Stimulated activated naive CD8-positive, alpha-beta T cell treated with anti-CD3 and anti-CD28 coated beads, Interleukin-15, Interleukin-2, amounts not matched to agents 100 ng/mL and 50 ng/mL, for 24 hours (primary cell): ENCODE results near the gene KISS1R.

Experiments
- H3K27ac Mint-ChIP-seq: one replicate; pipeline ENCODE4 v1.8.0; 2021; ENCODE audit warnings: mild to moderate bottlenecking, mixed read lengths
- H3K27me3 Mint-ChIP-seq: one replicate; pipeline ENCODE4 v1.8.0; 2021; ENCODE audit warnings: mixed read lengths
- H3K36me3 Mint-ChIP-seq: one replicate; pipeline ENCODE4 v1.8.0; 2021; ENCODE audit warnings: low read depth, mixed read lengths
- H3K4me1 Mint-ChIP-seq: one replicate; pipeline ENCODE4 v1.8.0; 2021; ENCODE audit warnings: low read depth, mixed read lengths
- H3K4me3 Mint-ChIP-seq: one replicate; pipeline ENCODE4 v1.8.0; 2021; ENCODE audit warnings: mild to moderate bottlenecking, mixed read lengths
- H3K9me3 Mint-ChIP-seq: one replicate; pipeline ENCODE4 v1.8.0; 2021; ENCODE audit warnings: mixed read lengths

Gene KISS1R

DNA sequence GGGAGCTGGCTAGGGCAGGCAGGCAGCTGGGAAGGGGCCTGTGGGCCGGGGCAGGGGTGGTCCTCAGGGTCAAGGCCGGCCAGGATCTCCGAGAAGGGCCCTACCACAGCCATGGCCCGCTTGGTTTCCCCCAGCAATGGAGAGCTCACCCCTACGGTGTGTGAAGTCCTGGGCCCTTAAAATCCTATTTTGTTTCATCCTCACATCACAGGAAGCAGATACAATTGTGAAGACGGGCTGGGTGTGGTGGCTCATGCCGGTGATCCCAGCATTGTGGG, 15.1 kb upstream of the KISS1R start:
- no peak overlapping the region for H3K4me3 Mint-ChIP-seq
- H3K27ac Mint-ChIP-seq, result no peak overlapping the region
- H3K9me3 Mint-ChIP-seq, result no peaks in the 10 kb centered on the region
- H3K4me1 Mint-ChIP-seq, result peaks cover 22% of the 10 kb centered on the region
- H3K27me3 Mint-ChIP-seq, result no peaks in the 10 kb centered on the region
- peaks cover 7% of the 10 kb centered on the region for H3K36me3 Mint-ChIP-seq

DNA sequence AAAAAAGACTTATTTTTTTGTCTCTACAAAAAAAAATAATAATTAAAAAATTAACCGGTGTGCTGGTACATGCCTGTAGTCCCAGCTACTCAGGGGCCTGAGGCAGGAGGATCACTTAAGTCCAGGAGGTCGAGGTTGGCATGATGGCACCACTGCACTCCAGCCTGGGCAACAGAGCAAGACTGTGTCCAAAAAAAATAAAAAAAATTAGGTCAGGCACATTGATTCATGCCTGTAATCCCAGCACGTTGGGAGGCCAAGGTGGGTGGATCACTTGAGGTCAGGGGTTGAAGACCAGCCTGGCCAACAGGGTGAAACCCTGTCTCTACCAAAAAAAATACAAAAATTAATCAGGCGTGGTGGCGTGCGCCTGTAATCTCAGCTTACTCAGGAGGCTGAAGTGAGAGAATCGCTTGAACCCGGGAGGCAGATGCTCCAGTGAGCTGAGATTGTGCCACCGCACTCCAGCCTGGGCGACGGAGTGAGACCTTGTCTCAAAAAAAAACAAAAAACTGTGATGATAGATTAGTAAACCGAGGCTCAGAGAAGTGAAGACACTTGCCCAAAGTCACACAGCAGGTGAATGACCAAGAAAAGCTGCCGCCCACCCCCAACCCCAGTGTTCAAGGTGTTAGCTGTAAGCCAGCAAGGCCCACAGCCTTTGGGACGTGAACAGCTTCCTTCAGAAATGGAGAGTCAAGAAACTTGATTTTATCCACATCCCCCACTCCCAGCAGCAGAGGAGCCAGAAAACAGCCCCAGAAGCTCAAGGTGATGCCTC, 14.5 kb upstream of the KISS1R start:
- Mint-ChIP-seq H3K4me3 (no peak overlapping the region), H3K4me1 (peaks cover 28% of the 10 kb centered on the region), H3K9me3 (no peaks in the 10 kb centered on the region), H3K27ac (no peak overlapping the region), H3K27me3 (no peaks in the 10 kb centered on the region), H3K36me3 (peaks cover 5% of the 10 kb centered on the region)

DNA sequence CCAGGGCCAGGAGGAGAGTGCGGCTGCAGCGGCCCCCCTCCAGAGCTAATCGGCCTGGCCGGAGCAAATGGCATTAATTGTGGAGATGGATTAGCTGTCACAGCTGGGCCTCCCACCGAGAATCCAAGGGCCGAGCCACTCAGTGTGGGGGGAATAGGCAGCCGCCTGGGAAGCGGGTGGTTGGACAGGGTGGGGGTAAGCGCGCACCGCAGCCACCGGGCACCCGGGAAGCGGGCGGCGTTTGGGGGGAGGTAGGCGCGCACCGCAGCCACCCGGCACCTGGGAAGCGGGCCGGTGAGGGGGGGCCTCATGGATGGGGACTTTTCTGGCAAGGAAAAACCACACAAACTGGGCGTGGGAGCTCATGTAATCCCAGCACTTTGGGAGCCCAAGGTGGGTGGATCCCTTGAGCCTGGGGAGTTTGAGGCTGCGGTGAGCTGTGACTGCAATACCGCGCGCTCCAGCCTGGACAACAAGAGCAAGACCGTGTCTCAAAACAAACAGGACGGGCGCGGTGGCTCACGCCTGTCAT, 13.8 kb upstream of the KISS1R start:
- Mint-ChIP-seq H3K27ac (no peak overlapping the region), H3K4me1 (peaks cover 35% of the 10 kb centered on the region)

DNA sequence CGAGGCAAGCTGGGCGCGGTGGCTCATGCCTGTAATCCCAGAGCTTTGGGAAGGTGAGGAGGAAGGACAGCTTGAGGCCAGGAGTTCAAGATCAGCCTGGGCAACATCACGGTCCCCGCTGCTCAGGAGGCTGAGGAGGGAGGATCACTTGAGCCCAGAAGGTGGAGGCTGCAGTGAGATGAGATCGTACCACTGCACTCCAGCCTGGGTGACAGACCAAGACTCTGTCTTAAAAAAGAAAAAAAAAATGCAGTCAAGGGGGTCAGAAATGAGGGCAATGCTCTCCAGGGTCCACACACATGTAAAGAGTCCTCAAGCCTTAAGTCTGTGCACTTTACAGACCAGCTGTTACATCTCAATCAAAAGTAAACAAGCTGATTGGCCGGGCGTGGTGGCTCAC, 12.6 kb upstream of the KISS1R start:
- no peaks in the 10 kb centered on the region for H3K9me3 Mint-ChIP-seq
- H3K4me1 Mint-ChIP-seq, result peaks cover 47% of the 10 kb centered on the region
- no peak overlapping the region for H3K27ac Mint-ChIP-seq
- peaks cover 5% of the 10 kb centered on the region for H3K36me3 Mint-ChIP-seq
- H3K27me3 Mint-ChIP-seq, result no peaks in the 10 kb centered on the region
- no peak overlapping the region for H3K4me3 Mint-ChIP-seq

More for the DNA sequence above, 13.8 kb upstream of the KISS1R start:
- H3K27me3 Mint-ChIP-seq, result no peaks in the 10 kb centered on the region
- H3K9me3 Mint-ChIP-seq, result no peaks in the 10 kb centered on the region
- no peak overlapping the region for H3K4me3 Mint-ChIP-seq
- H3K36me3 Mint-ChIP-seq, result peaks cover 5% of the 10 kb centered on the region

DNA sequence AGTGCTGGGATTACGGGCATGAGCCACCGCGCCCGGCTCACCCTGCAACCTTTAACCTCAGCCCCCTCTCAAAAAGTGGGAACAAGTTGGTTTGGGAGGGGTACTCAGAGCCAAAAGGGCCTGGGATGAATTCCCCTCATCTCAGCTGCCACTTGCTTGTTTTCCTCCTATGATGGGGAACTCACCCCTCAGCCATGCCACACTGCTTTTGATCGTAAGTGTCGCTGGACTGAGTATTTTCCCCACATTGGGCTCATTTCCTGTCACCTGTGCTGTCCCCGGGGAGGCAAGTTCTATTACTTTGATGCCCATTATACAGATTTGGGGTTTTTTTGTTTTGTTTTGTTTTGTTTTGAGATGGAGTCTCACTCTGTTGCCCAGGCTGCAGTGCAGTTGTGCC, 10.7 kb upstream of the KISS1R start:
- Mint-ChIP-seq H3K9me3 (no peaks in the 10 kb centered on the region), H3K36me3 (peaks cover 5% of the 10 kb centered on the region), H3K4me3 (no peak overlapping the region)

DNA sequence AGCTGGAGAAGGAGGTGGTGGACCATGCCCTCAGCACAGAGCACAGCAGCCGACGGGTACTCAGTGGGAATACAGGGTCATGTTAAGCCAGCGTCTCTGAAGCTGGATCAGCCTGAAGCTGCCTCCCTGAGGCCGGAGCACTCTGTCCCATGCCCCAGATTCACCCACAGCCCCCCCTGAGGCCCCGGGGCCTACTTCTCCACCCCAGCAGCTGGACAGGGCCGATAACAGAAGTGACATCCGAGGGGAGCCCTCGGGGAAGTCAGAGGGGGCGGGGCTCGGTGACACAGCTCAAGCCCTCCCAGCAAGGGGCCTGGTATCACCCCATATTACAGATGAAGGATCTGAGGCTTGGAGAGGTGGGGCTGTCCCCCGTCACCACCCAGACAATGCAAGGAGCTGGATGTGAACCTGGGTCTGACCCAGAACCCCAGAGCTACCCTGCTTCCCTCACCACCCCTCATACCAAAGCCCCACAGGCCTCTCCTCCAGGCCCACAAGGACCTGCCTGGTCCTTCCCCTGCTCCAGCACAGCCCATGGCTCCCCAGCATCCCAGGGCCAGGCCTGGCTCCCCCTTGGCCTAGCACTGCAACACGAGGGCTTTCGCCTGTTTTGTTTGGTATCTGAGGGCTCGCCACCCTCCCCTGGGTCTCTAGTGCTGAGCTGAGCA, 9.8 kb upstream of the KISS1R start:
- H3K36me3 Mint-ChIP-seq, result peaks cover 5% of the 10 kb centered on the region
- no peak overlapping the region for H3K4me3 Mint-ChIP-seq
- H3K9me3 Mint-ChIP-seq, result no peaks in the 10 kb centered on the region
- peaks cover 62% of the 10 kb centered on the region for H3K4me1 Mint-ChIP-seq
- H3K27ac Mint-ChIP-seq, result peak overlapping the region; percentile 21
- no peaks in the 10 kb centered on the region for H3K27me3 Mint-ChIP-seq

More for the DNA sequence above, 10.7 kb upstream of the KISS1R start:
- Mint-ChIP-seq H3K27me3 (no peaks in the 10 kb centered on the region), H3K27ac (peak overlapping the region; percentile 58), H3K4me1 (peaks cover 62% of the 10 kb centered on the region)

DNA sequence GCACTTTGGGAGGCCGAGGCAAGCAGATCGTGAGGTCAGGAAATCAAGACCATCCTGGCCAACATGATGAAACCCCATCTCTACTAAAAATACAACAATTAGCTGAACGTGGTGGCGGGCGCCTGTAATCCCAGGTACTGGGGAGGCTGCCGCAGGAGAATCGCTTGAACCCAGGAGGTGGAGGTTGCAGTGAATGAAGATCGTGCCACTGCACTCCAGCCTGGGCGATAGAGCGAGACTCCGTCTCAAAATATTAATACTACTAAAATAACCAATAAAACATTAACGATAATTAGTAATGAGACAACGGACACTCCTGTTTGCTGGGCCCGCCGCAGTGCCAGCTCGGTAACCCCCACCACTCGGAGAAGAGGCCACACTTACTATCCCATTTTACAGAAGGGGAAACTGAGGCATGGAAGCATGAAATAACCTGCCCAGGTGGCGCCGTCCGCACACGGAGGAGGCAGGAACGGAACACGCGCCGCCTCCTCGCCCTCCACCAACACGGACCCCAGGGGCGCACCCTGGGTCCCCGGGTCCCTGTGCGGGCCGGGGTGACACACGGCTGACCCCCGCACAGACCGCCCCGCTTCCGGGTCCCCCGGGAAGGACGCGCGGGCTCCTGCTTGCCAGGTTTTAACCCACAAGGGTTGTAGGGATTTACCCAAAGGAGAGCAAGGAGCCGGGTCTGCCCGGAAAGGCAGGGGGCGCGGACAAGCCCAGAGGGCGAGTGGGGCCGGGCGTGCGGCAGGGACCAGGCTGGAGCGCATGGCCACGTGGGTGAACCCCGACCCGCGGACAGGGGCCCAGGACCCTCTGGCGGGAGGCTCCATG, 5.7 kb upstream of the KISS1R start:
- Mint-ChIP-seq H3K9me3 (no peaks in the 10 kb centered on the region), H3K4me3 (peak overlapping the region; percentile 76), H3K27me3 (no peaks in the 10 kb centered on the region), H3K36me3 (no peaks in the 10 kb centered on the region), H3K4me1 (peaks cover 46% of the 10 kb centered on the region), H3K27ac (peak overlapping the region; percentile 31)

DNA sequence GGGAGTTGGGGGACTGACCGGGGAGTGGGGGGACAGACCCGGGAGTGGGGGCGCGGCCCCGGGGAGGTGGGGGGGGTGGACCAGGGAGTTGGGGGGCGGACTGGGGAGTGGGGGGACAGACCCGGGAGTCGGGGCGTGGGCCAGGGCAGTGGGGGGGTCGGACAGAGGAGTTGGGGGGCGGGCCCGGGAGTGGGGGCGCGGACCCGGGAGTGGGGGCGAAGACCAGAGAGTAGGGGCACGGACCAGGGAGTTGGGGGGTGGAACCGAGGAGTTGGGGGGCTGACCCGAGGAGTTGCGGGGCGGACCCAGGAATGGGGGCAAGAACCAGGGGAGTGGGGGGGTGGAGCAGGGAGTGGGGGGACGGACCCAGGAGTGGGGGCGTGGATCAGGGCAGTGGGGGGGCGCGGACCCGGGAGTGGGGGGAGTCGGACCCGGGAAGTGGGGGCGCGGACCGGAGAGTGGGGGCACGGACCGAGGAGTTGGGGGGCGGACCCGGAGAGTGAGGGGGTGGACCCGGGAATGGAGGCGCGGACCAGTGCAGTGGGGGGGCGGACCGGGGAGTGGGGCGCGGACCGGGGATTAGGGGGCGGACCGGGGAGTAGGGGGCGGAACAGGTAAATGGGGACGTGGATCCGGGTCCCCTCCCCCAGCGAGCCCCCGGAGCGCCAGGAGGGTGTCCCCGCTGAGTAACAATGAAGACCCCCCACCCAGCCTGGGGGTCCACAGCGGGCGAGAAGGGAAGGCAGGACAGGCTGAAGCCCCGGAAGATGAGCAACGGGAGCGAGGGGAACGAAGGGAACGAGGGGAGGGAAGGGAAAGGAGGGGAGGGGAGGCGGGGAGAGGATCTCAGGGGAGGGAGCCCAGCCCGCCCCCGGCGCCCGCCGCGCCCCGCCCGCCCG, 4.7 kb upstream of the KISS1R start:
- no peaks in the 10 kb centered on the region for H3K36me3 Mint-ChIP-seq
- H3K4me3 Mint-ChIP-seq, result peak overlapping the region; percentile 79
- H3K4me1 Mint-ChIP-seq, result peaks cover 36% of the 10 kb centered on the region
- H3K9me3 Mint-ChIP-seq, result no peaks in the 10 kb centered on the region
- no peaks in the 10 kb centered on the region for H3K27me3 Mint-ChIP-seq
- peak overlapping the region; percentile 36 for H3K27ac Mint-ChIP-seq

DNA sequence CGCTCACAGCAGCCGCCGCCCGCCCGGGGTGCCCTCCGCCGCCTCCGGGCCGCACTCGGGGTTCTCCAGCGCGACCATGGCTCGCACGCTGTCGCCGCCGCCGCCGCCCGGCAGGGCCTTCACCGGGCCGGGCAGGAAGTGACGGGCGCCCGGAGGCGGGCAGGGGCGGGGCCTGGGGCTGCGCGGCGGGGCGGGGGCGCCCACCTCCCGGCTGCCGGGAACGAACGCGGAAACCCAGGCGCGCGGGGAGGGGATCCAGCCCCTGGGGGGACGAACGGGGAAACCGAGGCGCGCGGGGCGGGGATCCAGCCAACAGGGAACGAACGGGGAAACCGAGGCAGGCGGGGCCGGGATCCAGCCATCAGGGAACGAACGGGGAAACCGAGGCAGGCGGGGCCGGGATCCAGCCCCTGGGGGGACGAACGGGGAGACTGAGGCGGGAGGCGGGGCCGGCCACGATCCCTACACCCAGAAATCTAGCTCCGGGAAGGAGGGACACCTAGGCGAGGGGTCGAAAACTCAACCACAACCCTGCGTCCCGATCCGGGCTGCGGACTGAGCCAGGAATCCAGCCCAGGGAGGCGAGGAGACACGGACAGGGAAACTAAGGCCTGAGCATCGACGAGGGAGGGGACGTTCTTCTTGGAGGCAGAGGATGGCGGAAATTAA, 3.9 kb upstream of the KISS1R start, which contains the start of gene R3HDM4:
R3HDM4 (minus strand) TSS at position 140 of the 669 bp plus-strand sequence; CDS start at position 78, 62 bp downstream.
- H3K36me3 Mint-ChIP-seq, result no peaks in the 10 kb centered on the region
- H3K4me1 Mint-ChIP-seq, result peaks cover 31% of the 10 kb centered on the region
- H3K4me3 Mint-ChIP-seq, result peak within 1 kb of the TSS; percentile 79
- peak within 1 kb of the TSS; percentile 85 for H3K27ac Mint-ChIP-seq
- no peaks in the 10 kb centered on the region for H3K9me3 Mint-ChIP-seq
- H3K27me3 Mint-ChIP-seq, result peaks cover 3% of the 10 kb centered on the region

DNA sequence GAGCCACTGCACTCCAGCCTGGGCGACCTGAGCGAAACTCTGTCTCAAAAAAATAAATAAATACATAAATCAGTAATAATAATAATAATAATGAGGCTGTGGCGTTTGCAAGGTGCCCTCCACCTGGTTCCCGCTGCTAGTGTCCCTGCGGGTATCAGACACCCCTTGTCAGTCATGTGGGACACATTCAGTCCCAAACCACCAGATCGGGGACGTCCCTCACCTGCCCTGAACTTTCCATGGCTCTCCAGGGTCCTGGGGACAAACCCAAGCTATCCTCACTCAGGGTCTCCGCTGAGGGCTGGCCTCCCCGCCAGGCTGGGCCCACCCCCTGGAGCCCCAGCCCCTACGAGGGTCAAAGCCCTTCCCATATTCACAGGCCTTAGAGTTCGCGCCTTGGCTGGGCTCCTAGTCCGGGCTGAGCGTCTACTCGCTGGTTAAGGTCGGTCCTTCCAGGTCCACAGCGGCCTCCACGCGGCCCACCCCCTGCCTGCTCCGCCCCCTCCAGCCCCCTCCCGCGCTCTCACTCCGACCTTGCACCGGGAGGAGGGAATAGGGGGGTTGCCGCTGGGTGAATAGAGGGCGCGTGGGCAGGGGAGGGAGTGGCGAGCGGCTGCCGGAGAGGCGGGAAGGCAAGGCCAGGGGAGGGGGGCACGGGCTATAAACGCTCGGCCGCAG, 349 bp upstream of the KISS1R start:
- H3K4me1 Mint-ChIP-seq, result peaks cover 16% of the 10 kb centered on the region
- H3K36me3 Mint-ChIP-seq, result no peaks in the 10 kb centered on the region
- H3K9me3 Mint-ChIP-seq, result no peaks in the 10 kb centered on the region
- peak overlapping the region; percentile 7 for H3K4me3 Mint-ChIP-seq
- peaks cover 3% of the 10 kb centered on the region for H3K27me3 Mint-ChIP-seq
- no peak overlapping the region for H3K27ac Mint-ChIP-seq

DNA sequence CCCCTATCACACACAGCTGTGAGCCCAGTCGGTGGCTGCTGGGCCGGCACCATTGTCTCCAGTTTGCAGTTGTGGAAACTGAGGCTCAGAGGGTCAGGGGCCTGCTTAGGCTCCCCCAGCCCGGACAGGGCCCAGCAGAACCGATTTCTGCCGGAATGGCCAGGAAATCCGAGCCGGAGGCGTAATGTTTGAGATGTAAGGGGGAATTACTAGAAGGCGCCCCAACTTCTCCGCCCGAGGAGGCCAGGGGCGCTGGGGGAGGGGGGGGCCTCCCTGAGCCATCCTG, 962 bp downstream of the KISS1R start:
- Mint-ChIP-seq H3K27ac (no peak overlapping the region), H3K36me3 (no peaks in the 10 kb centered on the region), H3K4me3 (peak overlapping the region; percentile 49), H3K4me1 (peaks cover 18% of the 10 kb centered on the region), H3K9me3 (no peaks in the 10 kb centered on the region), H3K27me3 (peaks cover 3% of the 10 kb centered on the region)

DNA sequence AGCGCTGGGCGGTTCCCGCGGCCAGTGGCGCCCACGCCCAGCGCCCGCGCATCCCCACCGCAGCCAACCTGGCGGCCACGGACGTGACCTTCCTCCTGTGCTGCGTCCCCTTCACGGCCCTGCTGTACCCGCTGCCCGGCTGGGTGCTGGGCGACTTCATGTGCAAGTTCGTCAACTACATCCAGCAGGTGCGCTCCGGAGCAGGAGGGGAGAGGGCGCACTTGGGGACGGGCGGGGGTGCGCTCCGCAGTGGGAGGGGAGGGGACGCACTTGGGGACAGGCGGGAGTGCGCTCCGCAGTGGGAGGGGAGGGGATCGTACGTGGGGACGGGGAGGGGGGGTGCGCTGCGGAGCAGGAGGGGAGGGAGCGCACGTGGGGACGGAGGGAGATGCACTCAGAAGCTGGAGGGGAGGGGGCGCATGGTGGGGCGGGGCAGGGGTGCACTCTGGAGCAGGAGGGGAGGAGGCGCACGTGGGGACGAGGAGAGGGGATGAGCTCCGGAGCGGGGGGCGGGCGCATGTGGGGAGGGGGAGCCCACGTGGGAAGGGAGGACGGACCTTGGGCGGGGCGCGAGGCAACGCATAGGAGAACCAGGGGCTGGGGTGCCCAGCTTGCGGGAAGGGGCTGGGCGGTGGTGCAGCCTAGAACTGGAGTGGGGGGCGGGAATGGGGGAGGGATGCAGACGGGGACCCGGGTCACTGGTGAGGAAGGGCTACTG, 1.5 kb downstream of the KISS1R start:
- Mint-ChIP-seq H3K4me3 (no peak overlapping the region), H3K4me1 (peaks cover 18% of the 10 kb centered on the region), H3K27me3 (peaks cover 3% of the 10 kb centered on the region), H3K36me3 (no peaks in the 10 kb centered on the region), H3K27ac (no peak overlapping the region), H3K9me3 (no peaks in the 10 kb centered on the region)
